Progenitor cell of endocrine pancreas (in vitro differentiated cells): ENCODE results near the gene EEF1A2. TPM values are rescaled to one million over a fixed set of nuclear protein-coding genes. Genes with fewer than 3 reads are reported as not detected.

Experiments used
- DNase-seq: peaks from one replicate; pipeline ENCODE4 v3.0.0; 2021; ENCODE audit warnings: low spot score; ENCODE audit not compliant: unreplicated experiment
- H3K27ac Mint-ChIP-seq: 2 replicates; pipeline ENCODE4 v1.8.0; 2021; ENCODE audit warnings: mild to moderate bottlenecking, moderate library complexity, mixed read lengths
- H3K27me3 Mint-ChIP-seq: 2 replicates; pipeline ENCODE4 v1.8.0; 2021; ENCODE audit warnings: mixed read lengths
- H3K36me3 Mint-ChIP-seq: 2 replicates; pipeline ENCODE4 v1.8.0; 2022; ENCODE audit warnings: mixed read lengths; ENCODE audit not compliant: insufficient read depth
- H3K4me1 Mint-ChIP-seq: 2 replicates; pipeline ENCODE4 v1.8.0; 2021; ENCODE audit warnings: low read depth, mixed read lengths
- H3K4me3 Mint-ChIP-seq: 2 replicates; pipeline ENCODE4 v1.8.0; 2021; ENCODE audit warnings: low read depth, mild to moderate bottlenecking, moderate library complexity, mixed read lengths
- H3K9me3 Mint-ChIP-seq: 2 replicates; pipeline ENCODE4 v1.8.0; 2021; ENCODE audit warnings: low read depth, mixed read lengths
- CTCF ChIP-seq: fragments of 200-600 bp; sonication (generic); IDR thresholded peaks from one replicate; pipeline ENCODE4 v1.5.0; 2021; ENCODE audit warnings: antibody characterized with exemption, mild to moderate bottlenecking; ENCODE audit not compliant: unreplicated experiment
- total RNA-seq: library from RNA; stranded (reverse); gene quantifications from 2 replicates; pipeline ENCODE4 v1.2.1, GENCODE V29; 2021

Gene EEF1A2
- total RNA-seq, 1 donor from 2014 or later, result 11.0 TPM

- TF ChIP-seq CTCF, result no peak
- no peaks in the 10 kb centered on the region for H3K9me3 Mint-ChIP-seq
- no peaks in the 10 kb centered on the region for H3K36me3 Mint-ChIP-seq
- peaks cover 4% of the 10 kb centered on the region for H3K27me3 Mint-ChIP-seq
- peaks cover 2% of the 10 kb centered on the region for H3K4me1 Mint-ChIP-seq
- no peak overlapping the region for H3K27ac Mint-ChIP-seq
- no peak for DNase-seq
- H3K4me3 Mint-ChIP-seq, result no peak overlapping the region
Observed at GRCh38 chr20:63456429-63457284, 42.2 kb downstream of the EEF1A2 start.

GRCh38 chr20:63455568-63455859 lies 43.4 kb downstream of the EEF1A2 start:
- Mint-ChIP-seq H3K4me3 (no peak overlapping the region), H3K27me3 (no peaks in the 10 kb centered on the region), H3K4me1 (no peaks in the 10 kb centered on the region), H3K36me3 (no peaks in the 10 kb centered on the region), H3K27ac (no peak overlapping the region), H3K9me3 (no peaks in the 10 kb centered on the region)
- no peak for DNase-seq
- no peak for TF ChIP-seq CTCF

GRCh38 chr20:63454731-63455567 lies 43.9 kb downstream of the EEF1A2 start:
- Mint-ChIP-seq H3K4me3 (no peak overlapping the region), H3K27me3 (no peaks in the 10 kb centered on the region), H3K4me1 (no peaks in the 10 kb centered on the region), H3K27ac (no peak overlapping the region), H3K9me3 (no peaks in the 10 kb centered on the region), H3K36me3 (no peaks in the 10 kb centered on the region)
- no peak for TF ChIP-seq CTCF
- DNase-seq, result no peak

GRCh38 chr20:63452821-63453523 lies 45.9 kb downstream of the EEF1A2 start:
- no peaks in the 10 kb centered on the region for H3K9me3 Mint-ChIP-seq
- H3K4me1 Mint-ChIP-seq, result no peaks in the 10 kb centered on the region
- no peaks in the 10 kb centered on the region for H3K36me3 Mint-ChIP-seq
- no peaks in the 10 kb centered on the region for H3K27me3 Mint-ChIP-seq
- DNase-seq, result no peak
- no peak overlapping the region for H3K27ac Mint-ChIP-seq
- TF ChIP-seq CTCF, result no peak
- H3K4me3 Mint-ChIP-seq, result no peak overlapping the region

GRCh38 chr20:63452341-63452740 lies 46.5 kb downstream of the EEF1A2 start:
- Mint-ChIP-seq H3K9me3 (no peaks in the 10 kb centered on the region), H3K27ac (peak overlapping the region; percentile 13), H3K27me3 (peaks cover 1% of the 10 kb centered on the region), H3K36me3 (no peaks in the 10 kb centered on the region), H3K4me1 (no peaks in the 10 kb centered on the region), H3K4me3 (no peak overlapping the region)
- no peak for TF ChIP-seq CTCF
- DNase-seq, result no peak
